HG03060 (cell line): Measurements from ENCODE around the gene PADI1.

Source experiments
- ATAC-seq: cut with Tn5 transposase; IDR thresholded peaks from one replicate; pipeline ENCODE4 v1.9.1; 2021; ENCODE audit warnings: low read depth, moderate number of reproducible peaks; ENCODE audit not compliant: unreplicated experiment

PADI1 gene

GRCh38 chr1:17196496-17197185 lies 8.3 kb upstream of the PADI1 start:
- ATAC-seq, result no peak

GRCh38 chr1:17197696-17198095 lies 7.2 kb upstream of the PADI1 start:
- ATAC-seq, result no peak

GRCh38 chr1:17198476-17199258 lies 6.3 kb upstream of the PADI1 start:
- no peak for ATAC-seq

- ATAC-seq, result no peak
Measured at GRCh38 chr1:17199267-17200044, 5.5 kb upstream of the PADI1 start.

GRCh38 chr1:17200246-17200645 lies 4.7 kb upstream of the PADI1 start:
- ATAC-seq, result no peak

GRCh38 chr1:17200756-17201155 lies 4.2 kb upstream of the PADI1 start:
- no peak for ATAC-seq

- no peak for ATAC-seq
Measured at GRCh38 chr1:17201201-17202021, 3.5 kb upstream of the PADI1 start.

GRCh38 chr1:17205652-17206051 lies 724 bp downstream of the PADI1 start:
- no peak for ATAC-seq

- no peak for ATAC-seq
Measured at GRCh38 chr1:17206196-17206595, 1.3 kb downstream of the PADI1 start.

- peak; percentile 48 for ATAC-seq
Measured at GRCh38 chr1:17207046-17207445, 2.1 kb downstream of the PADI1 start.

GRCh38 chr1:17207540-17207939 lies 2.6 kb downstream of the PADI1 start:
- ATAC-seq, result no peak

- peak; percentile 41 for ATAC-seq
Measured at GRCh38 chr1:17207966-17208418, 3.1 kb downstream of the PADI1 start.

GRCh38 chr1:17208546-17208945 lies 3.6 kb downstream of the PADI1 start:
- no peak for ATAC-seq

- no peak for ATAC-seq
Measured at GRCh38 chr1:17209430-17209829, 4.5 kb downstream of the PADI1 start.

GRCh38 chr1:17210176-17210575 lies 5.2 kb downstream of the PADI1 start:
- no peak for ATAC-seq

- no peak for ATAC-seq
Measured at GRCh38 chr1:17211377-17211776, 6.4 kb downstream of the PADI1 start.

- ATAC-seq, result no peak
Measured at GRCh38 chr1:17212009-17212408, 7.1 kb downstream of the PADI1 start.

- no peak for ATAC-seq
Measured at GRCh38 chr1:17212487-17213121, 7.7 kb downstream of the PADI1 start.

GRCh38 chr1:17213148-17213781 lies 8.3 kb downstream of the PADI1 start:
- ATAC-seq, result no peak
